ENCODE results near the gene KATNB1.
"Not testable (repeated sequence)": the region's sequence is repeated elsewhere in the genome, so short reads cannot be mapped to it uniquely, and the experiment has no call there.

The KATNB1 gene

GRCh38 chr16:57794849-57795430 is 59.4 kb downstream of the KATNB1 start:
- TF ChIP-seq CTCF (conservative IDR thresholded peaks at IDR 0.05; ENCODE audit: low read depth, low read length), result no peak
- no peak overlapping the region for H3K4me3 ChIP-seq (ENCODE audit: low read depth, low read length)
- no peak for DNase-seq (ENCODE audit: low read depth)

GRCh38 chr16:57795431-57795878 is 59.9 kb downstream of the KATNB1 start:
- no peak overlapping the region for H3K4me3 ChIP-seq (ENCODE audit: low read depth, low read length)
- peak; percentile 67 for TF ChIP-seq CTCF (conservative IDR thresholded peaks at IDR 0.05; ENCODE audit: low read depth, low read length)
- DNase-seq (ENCODE audit: low read depth), result peak; percentile 77

GRCh38 chr16:57796014-57796413 is 60.4 kb downstream of the KATNB1 start:
- not testable (repeated sequence) for DNase-seq (ENCODE audit: low read depth); H3K4me3 ChIP-seq (ENCODE audit: low read depth, low read length)

- DNase-seq (ENCODE audit: low read depth), result no peak
- no peak for TF ChIP-seq CTCF (conservative IDR thresholded peaks at IDR 0.05; ENCODE audit: low read depth, low read length)
- H3K4me3 ChIP-seq (ENCODE audit: low read depth, low read length), result no peak overlapping the region
Observed at GRCh38 chr16:57797216-57797525, 61.6 kb downstream of the KATNB1 start.

- DNase-seq (ENCODE audit: low read depth), result no peak
- TF ChIP-seq CTCF (conservative IDR thresholded peaks at IDR 0.05; ENCODE audit: low read depth, low read length), result no peak
- no peak overlapping the region for H3K4me3 ChIP-seq (ENCODE audit: low read depth, low read length)
Observed at GRCh38 chr16:57797526-57798266, 62.1 kb downstream of the KATNB1 start.

- H3K4me3 ChIP-seq (ENCODE audit: low read depth, low read length), result no peak overlapping the region
- DNase-seq (ENCODE audit: low read depth), result no peak
- TF ChIP-seq CTCF (conservative IDR thresholded peaks at IDR 0.05; ENCODE audit: low read depth, low read length), result no peak
Observed at GRCh38 chr16:57798267-57798810, 62.8 kb downstream of the KATNB1 start.

GRCh38 chr16:57798953-57799599 is 63.5 kb downstream of the KATNB1 start:
- DNase-seq (ENCODE audit: low read depth), result no peak
- TF ChIP-seq CTCF (conservative IDR thresholded peaks at IDR 0.05; ENCODE audit: low read depth, low read length), result no peak
- no peak overlapping the region for H3K4me3 ChIP-seq (ENCODE audit: low read depth, low read length)

All from choroid plexus epithelial cell (primary cell).